GM06990 (cell line): ENCODE measurements around the gene SLC26A11.

Source experiments
- DNase-seq: peaks from one replicate; pipeline ENCODE4 v3.0.0-alpha.2; 2011; ENCODE audit not compliant: insufficient read length; ENCODE audit errors: extremely low read depth
- H3K27me3 ChIP-seq: replicated peaks from 2 replicates; pipeline ENCODE4 v1.6.0; 2011; ENCODE audit warnings: low read length; ENCODE audit not compliant: control insufficient read depth, insufficient read depth
- H3K36me3 ChIP-seq: 2 replicates; pipeline ENCODE4 v1.5.1; 2011; ENCODE audit warnings: low read length; ENCODE audit not compliant: control insufficient read depth, insufficient read depth
- H3K4me3 ChIP-seq: replicated peaks from 2 replicates; pipeline ENCODE4 v1.5.1; 2011; ENCODE audit warnings: low read depth, mild to moderate bottlenecking, control low read depth, low read length
- TF ChIP-seq, protein P1 (sequence below): IDR thresholded peaks from 2 replicates; pipeline ENCODE4 v1.5.1; 2011; ENCODE audit warnings: low read length, control low read depth, mild to moderate bottlenecking, inconsistent platforms; ENCODE audit not compliant: insufficient read depth, poor library complexity, severe bottlenecking

The SLC26A11 gene

DNA sequence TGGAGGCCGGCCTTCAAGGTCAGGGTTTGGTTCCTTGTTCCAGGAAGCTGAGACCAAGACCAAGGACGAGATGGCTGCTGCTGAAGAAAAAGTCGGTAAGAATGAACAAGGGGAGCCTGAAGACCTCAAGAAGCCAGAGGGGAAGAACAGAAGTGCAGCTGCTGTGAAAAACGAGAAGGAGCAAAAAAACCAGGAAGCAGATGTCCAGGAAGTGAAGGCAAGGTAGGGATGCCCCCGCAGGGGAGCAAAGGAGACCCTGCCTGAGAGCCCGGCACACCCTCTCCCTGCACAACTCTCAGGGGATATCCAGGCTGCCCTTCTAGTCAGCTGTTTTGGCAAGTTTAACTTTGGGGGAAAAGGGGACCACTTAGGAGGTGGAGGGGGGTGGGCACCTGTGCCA lies 69.4 kb downstream of the SLC26A11 start:
- H3K27me3 ChIP-seq, result no peaks in the 10 kb centered on the region
- peaks cover 53% of the 10 kb centered on the region for H3K36me3 ChIP-seq
- DNase-seq, result no peak
- no peak overlapping the region for H3K4me3 ChIP-seq
- TF ChIP-seq, protein P1, sequence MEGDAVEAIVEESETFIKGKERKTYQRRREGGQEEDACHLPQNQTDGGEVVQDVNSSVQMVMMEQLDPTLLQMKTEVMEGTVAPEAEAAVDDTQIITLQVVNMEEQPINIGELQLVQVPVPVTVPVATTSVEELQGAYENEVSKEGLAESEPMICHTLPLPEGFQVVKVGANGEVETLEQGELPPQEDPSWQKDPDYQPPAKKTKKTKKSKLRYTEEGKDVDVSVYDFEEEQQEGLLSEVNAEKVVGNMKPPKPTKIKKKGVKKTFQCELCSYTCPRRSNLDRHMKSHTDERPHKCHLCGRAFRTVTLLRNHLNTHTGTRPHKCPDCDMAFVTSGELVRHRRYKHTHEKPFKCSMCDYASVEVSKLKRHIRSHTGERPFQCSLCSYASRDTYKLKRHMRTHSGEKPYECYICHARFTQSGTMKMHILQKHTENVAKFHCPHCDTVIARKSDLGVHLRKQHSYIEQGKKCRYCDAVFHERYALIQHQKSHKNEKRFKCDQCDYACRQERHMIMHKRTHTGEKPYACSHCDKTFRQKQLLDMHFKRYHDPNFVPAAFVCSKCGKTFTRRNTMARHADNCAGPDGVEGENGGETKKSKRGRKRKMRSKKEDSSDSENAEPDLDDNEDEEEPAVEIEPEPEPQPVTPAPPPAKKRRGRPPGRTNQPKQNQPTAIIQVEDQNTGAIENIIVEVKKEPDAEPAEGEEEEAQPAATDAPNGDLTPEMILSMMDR, result no peak

DNA sequence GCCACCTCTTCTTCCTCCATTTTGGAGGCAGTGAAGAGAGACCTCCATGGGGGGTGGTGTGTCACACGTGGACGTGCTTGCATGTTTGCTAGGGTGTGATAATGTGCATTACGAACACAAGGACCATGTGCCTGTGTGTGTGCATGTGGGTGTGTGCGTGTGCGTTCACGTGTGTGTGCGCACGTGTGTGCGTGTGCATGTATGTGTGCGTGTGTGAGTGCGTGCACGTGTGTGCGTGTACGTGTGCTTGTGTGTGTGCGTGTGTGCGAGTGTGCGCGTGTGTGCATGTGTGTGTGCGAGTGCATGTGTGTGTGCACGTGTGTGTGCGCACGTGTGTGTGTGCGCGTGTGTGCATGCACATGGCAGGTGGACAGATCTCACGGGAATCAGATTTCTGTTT lies 69.9 kb downstream of the SLC26A11 start:
- H3K36me3 ChIP-seq, result peaks cover 56% of the 10 kb centered on the region
- H3K27me3 ChIP-seq, result no peaks in the 10 kb centered on the region
- TF ChIP-seq, protein P1, result no peak
- no peak overlapping the region for H3K4me3 ChIP-seq
- no peak for DNase-seq

DNA sequence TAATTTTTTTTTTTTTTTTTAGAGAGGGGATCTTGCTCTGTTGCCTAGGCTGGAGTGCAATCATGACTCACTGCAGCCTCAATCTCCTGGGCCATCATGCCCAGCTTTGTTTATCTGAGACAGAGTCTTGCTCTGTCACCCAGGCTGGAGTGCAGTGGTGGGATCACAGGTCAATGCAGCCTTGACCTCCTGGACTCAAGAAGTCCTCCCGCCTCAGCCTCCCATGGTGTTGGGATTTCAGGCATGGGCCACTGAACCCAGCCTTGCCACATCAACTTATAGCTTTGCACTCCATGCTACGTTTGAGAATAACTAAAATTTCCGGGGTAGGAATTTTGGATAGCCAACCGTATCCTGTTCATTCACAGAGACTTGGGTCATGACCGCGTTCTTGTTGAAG lies 71.0 kb downstream of the SLC26A11 start:
- no peaks in the 10 kb centered on the region for H3K27me3 ChIP-seq
- no peak for DNase-seq
- no peak overlapping the region for H3K4me3 ChIP-seq
- peaks cover 65% of the 10 kb centered on the region for H3K36me3 ChIP-seq
- TF ChIP-seq, protein P1, result no peak

DNA sequence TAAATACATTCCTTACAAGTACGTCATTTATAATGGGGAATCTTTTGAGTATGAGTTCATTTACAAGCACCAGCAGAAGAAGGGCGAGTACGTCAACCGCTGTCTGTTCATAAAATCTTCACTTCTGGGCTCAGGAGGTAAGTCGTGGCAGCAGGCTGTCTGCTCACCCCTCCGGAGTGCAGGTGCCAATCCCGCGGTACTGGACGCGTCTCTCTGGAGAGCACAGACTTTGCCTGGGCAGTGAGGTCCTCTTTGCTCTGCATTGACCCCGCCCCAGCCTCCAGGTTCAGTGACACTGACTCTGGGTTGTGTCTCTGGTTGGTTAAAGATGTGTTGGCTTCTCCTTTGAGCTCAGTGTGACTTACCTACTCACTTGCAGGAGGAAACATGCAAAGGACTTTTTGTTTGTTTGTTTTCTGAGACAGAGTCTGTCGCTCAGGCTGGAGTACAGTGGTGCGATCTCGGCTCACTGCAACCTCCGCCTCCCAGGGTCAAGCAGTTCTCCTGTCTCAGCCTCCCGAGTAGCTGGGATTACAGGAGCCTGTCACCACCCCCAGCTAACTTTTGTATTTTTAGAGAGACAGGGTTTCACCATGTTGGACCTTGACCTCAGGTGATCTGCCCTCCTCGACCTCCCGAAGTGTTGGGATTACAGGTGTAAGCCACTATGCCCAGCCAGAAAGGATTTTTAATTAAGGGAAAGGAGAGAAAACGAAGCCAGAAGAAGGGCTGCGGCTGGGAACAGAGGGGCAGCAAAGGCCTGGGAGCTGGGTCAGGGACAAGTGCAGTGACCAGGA lies 71.7 kb downstream of the SLC26A11 start:
- TF ChIP-seq, protein P1, result no peak
- H3K4me3 ChIP-seq, result no peak overlapping the region
- peaks cover 68% of the 10 kb centered on the region for H3K36me3 ChIP-seq
- no peaks in the 10 kb centered on the region for H3K27me3 ChIP-seq
- no peak for DNase-seq

DNA sequence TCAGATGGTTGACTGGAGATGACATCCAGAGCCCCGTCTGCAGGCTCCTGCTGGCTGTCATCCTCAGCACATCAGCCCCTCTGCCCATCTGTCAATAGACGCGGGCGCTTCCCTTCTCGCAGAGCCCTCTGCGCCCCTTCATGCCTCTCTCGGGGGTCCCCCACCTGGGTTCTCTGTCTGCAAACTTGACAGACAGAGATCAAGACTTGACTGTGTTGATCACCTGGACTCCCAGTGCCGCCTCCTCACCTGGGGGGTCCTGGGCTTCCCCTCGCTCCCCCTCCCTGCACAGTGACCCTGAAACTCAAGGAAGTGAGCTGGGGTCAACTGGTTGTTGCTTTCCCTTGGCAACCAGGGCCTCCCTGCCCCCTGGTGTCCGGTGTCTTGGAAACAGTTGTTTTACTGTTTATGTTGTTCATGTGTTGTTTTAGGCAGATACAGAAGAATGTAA lies 72.3 kb downstream of the SLC26A11 start:
- TF ChIP-seq, protein P1, result no peak
- H3K4me3 ChIP-seq, result no peak overlapping the region
- H3K36me3 ChIP-seq, result peaks cover 66% of the 10 kb centered on the region
- H3K27me3 ChIP-seq, result no peaks in the 10 kb centered on the region
- no peak for DNase-seq

DNA sequence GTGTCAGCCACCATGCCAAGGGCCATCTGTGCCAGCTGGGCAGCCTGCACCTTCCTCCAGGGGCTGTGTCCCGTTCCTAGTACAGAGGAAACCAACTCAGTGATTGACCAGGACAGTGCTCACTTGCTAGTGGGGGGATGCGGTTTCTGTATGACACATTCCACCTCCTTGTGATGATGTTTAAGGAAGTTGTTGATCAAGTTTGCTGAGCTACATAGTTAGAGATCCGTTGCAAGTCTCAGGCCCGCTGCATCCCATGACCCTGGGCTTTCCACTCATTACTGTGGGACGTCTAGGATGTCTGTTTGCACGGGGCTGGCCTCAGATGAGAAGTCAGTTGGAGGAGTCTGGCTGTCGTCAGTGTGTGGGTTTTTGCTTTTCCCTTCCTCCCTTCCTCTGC lies 74.0 kb downstream of the SLC26A11 start:
- TF ChIP-seq, protein P1, result no peak
- H3K4me3 ChIP-seq, result no peak overlapping the region
- no peak for DNase-seq
- peaks cover 63% of the 10 kb centered on the region for H3K36me3 ChIP-seq
- no peaks in the 10 kb centered on the region for H3K27me3 ChIP-seq
